OCI-LY1 (cell line): Measurements from ENCODE around the gene NR1I2.

ENCODE experiments used
- H2AFZ ChIP-seq: fragments of 200-600 bp; sonication (generic), shearing (Covaris generic); 2 replicates; pipeline ENCODE4 v1.6.0; 2014; ENCODE audit warnings: antibody characterized with exemption, mild to moderate bottlenecking, low read length
- H3F3A ChIP-seq: fragments of 200-600 bp; sonication (generic), shearing (Covaris generic); 2 replicates; pipeline ENCODE4 v1.6.0; 2014; ENCODE audit warnings: mild to moderate bottlenecking, antibody characterized with exemption, low read length, moderate library complexity; ENCODE audit not compliant: insufficient read depth
- H3K27ac ChIP-seq: fragments of 200-600 bp; sonication (generic); 2 replicates; pipeline ENCODE4 v1.5.1; 2014; ENCODE audit warnings: low read length, mixed run types, mild to moderate bottlenecking, low read depth; ENCODE audit not compliant: poor library complexity, severe bottlenecking
- H3K27me3 ChIP-seq: fragments of 200-600 bp; sonication (generic); 2 replicates; pipeline ENCODE4 v1.6.0; 2014; ENCODE audit warnings: antibody characterized with exemption, mild to moderate bottlenecking, low read length, moderate library complexity; ENCODE audit not compliant: insufficient read depth
- H3K36me3 ChIP-seq: fragments of 200-600 bp; sonication (generic); 2 replicates; pipeline ENCODE4 v1.6.1; 2014; ENCODE audit warnings: mild to moderate bottlenecking, antibody characterized with exemption, low read length, moderate library complexity, mixed read lengths; ENCODE audit not compliant: insufficient read depth
- H3K4me1 ChIP-seq: fragments of 200-600 bp; sonication (generic); 2 replicates; pipeline ENCODE4 v1.5.1; 2014; ENCODE audit warnings: mild to moderate bottlenecking, low read length, moderate library complexity; ENCODE audit not compliant: insufficient read depth, severe bottlenecking
- H3K4me2 ChIP-seq: fragments of 200-600 bp; sonication (generic), shearing (Covaris generic); 2 replicates; pipeline ENCODE4 v1.6.1; 2014; ENCODE audit warnings: low read length
- H3K4me3 ChIP-seq: fragments of 200-600 bp; sonication (generic); 2 replicates; pipeline ENCODE4 v1.5.1; 2014; ENCODE audit warnings: low read length, low read depth, mild to moderate bottlenecking, mixed read lengths; ENCODE audit not compliant: poor library complexity, severe bottlenecking
- H3K79me2 ChIP-seq: fragments of 200-600 bp; shearing (Covaris generic); 2 replicates; pipeline ENCODE4 v1.6.1; 2016; ENCODE audit warnings: mixed run types, low read length, mixed read lengths; ENCODE audit not compliant: insufficient read depth
- H3K9ac ChIP-seq: fragments of 200-600 bp; sonication (generic), shearing (Covaris generic); 2 replicates; pipeline ENCODE4 v1.6.1; 2014; ENCODE audit warnings: mild to moderate bottlenecking, low read length, mixed read lengths
- H3K9me2 ChIP-seq: fragments of 200-600 bp; sonication (generic), shearing (Covaris generic); 2 replicates; pipeline ENCODE4 v1.6.1; 2014; ENCODE audit warnings: low read depth, mild to moderate bottlenecking, low read length, mixed read lengths
- H3K9me3 ChIP-seq: fragments of 200-600 bp; shearing (Covaris generic); 2 replicates; pipeline ENCODE4 v1.6.1; 2014; ENCODE audit warnings: low read length, mixed read lengths
- H4K20me1 ChIP-seq: fragments of 200-600 bp; sonication (generic), shearing (Covaris generic); 2 replicates; pipeline ENCODE4 v1.6.0; 2016; ENCODE audit warnings: mild to moderate bottlenecking, low read length; ENCODE audit not compliant: insufficient read depth
- EZH2 ChIP-seq: fragments of 200-600 bp; sonication (generic), shearing (Covaris generic); IDR thresholded peaks from 2 replicates; pipeline ENCODE4 v1.8.0; 2017; ENCODE audit warnings: borderline replicate concordance, mixed run types, mild to moderate bottlenecking, antibody characterized with exemption, low read length, moderate library complexity, mixed read lengths
- TF ChIP-seq, protein P1 (sequence below): fragments of 200-600 bp; sonication (generic), shearing (Covaris generic); IDR thresholded peaks from 2 replicates; pipeline ENCODE4 v1.5.1; 2017; ENCODE audit warnings: mild to moderate bottlenecking, antibody characterized with exemption, low read length, moderate library complexity, mixed read lengths

The NR1I2 gene

DNA sequence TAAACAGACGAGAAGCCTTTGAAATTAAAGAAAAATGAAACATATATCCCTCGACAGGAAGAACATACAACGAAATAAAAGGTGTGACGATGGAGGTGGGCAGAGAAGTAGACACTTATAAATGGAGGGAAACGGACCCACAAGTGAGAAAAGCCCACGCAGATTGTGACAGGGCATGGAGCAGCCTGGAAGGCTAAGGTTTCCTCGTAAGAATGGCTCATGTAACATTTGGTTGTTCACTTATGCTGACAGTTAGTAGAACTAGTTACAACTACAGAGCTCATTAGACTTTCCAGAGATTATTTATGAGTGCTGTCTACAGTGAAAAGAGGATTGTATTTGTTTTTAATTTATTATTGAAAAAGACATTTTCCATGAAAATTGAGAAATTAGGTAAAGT is 82.6 kb downstream of the NR1I2 start:
- H3K4me3 ChIP-seq = no peak overlapping the region
- no peak overlapping the region for H2AFZ ChIP-seq
- H3F3A ChIP-seq = no peaks in the 10 kb centered on the region
- H3K9ac ChIP-seq = no peak overlapping the region
- H3K79me2 ChIP-seq = no peaks in the 10 kb centered on the region
- no peak overlapping the region for H3K4me2 ChIP-seq
- no peaks in the 10 kb centered on the region for H3K9me2 ChIP-seq
- peaks cover 36% of the 10 kb centered on the region for H3K36me3 ChIP-seq
- no peaks in the 10 kb centered on the region for H3K27me3 ChIP-seq
- H3K4me1 ChIP-seq = no peaks in the 10 kb centered on the region
- H3K9me3 ChIP-seq = no peaks in the 10 kb centered on the region
- TF ChIP-seq EZH2 = no peak
- TF ChIP-seq, protein P1, sequence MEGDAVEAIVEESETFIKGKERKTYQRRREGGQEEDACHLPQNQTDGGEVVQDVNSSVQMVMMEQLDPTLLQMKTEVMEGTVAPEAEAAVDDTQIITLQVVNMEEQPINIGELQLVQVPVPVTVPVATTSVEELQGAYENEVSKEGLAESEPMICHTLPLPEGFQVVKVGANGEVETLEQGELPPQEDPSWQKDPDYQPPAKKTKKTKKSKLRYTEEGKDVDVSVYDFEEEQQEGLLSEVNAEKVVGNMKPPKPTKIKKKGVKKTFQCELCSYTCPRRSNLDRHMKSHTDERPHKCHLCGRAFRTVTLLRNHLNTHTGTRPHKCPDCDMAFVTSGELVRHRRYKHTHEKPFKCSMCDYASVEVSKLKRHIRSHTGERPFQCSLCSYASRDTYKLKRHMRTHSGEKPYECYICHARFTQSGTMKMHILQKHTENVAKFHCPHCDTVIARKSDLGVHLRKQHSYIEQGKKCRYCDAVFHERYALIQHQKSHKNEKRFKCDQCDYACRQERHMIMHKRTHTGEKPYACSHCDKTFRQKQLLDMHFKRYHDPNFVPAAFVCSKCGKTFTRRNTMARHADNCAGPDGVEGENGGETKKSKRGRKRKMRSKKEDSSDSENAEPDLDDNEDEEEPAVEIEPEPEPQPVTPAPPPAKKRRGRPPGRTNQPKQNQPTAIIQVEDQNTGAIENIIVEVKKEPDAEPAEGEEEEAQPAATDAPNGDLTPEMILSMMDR = no peak
- H3K27ac ChIP-seq = no peak overlapping the region
- H4K20me1 ChIP-seq = no peaks in the 10 kb centered on the region
